Naive thymus-derived CD4-positive, alpha-beta T cell (primary cell): ENCODE measurements around the gene ACE. TPM values are rescaled to one million over a fixed set of nuclear protein-coding genes. Genes with fewer than 3 reads are reported as not detected.

Experiments
- ATAC-seq: fragments of 150-1000 bp; cut with Tn5 transposase; 2 replicates; pipeline ENCODE4 v1.10.0; 2021; ENCODE audit warnings: mild to moderate bottlenecking, moderate library complexity
- CTCF ChIA-PET: fragments of 350-600 bp; sonication (Branson Sonifier 250); formaldehyde crosslinking; loops from one replicate; lab custom pipeline; 2021; ENCODE audit warnings: antibody characterized with exemption; lab: Charles Lee
- POLR2A ChIA-PET: fragments of 350-600 bp; sonication (Branson Sonifier 250); formaldehyde crosslinking; loops from one replicate; lab custom pipeline; 2021; ENCODE audit warnings: antibody characterized with exemption, inconsistent platforms; lab: Charles Lee
- DNase-seq, 9 donors: peaks; one replicate each; pipeline versions ENCODE4 v3.0.0 to v3.0.0-alpha.2; 2020 to 2022; ENCODE audit warnings: mixed read lengths in 1 of 9
- H3K27ac ChIP-seq: one replicate; pipeline ENCODE4 v1.7.0; 2013; ENCODE audit warnings: mild to moderate bottlenecking, low read depth, low read length, moderate library complexity
- H3K27me3 ChIP-seq, 2 donors: one replicate each; pipeline ENCODE4 v1.7.0; 2013; ENCODE audit warnings: low read length in 2 of 2, mild to moderate bottlenecking in 2 of 2, moderate library complexity in 2 of 2; ENCODE audit not compliant: control insufficient read depth in 2 of 2, insufficient read depth in 2 of 2
- H3K36me3 ChIP-seq, 3 experiments: 1 replicate in 2 of 3; 2 replicates in 1 of 3; pipeline ENCODE4 v1.7.0; 2013; ENCODE audit warnings: low read length in 3 of 3, mild to moderate bottlenecking in 3 of 3, moderate library complexity in 1 of 3; ENCODE audit not compliant: insufficient read depth in 3 of 3, control insufficient read depth in 2 of 3
- H3K4me1 ChIP-seq, 2 donors: one replicate each; pipeline ENCODE4 v1.7.0; 2013; ENCODE audit warnings: low read length in 2 of 2, mild to moderate bottlenecking in 2 of 2, moderate library complexity in 1 of 2; ENCODE audit not compliant: control insufficient read depth in 2 of 2, insufficient read depth in 2 of 2
- H3K4me3 ChIP-seq: 2 replicates; pipeline ENCODE4 v1.7.0; 2013; ENCODE audit warnings: mild to moderate bottlenecking, low read length
- H3K9me3 ChIP-seq, 3 experiments: 1 replicate in 2 of 3; 2 replicates in 1 of 3; pipeline ENCODE4 v1.7.0; 2013; ENCODE audit warnings: low read length in 3 of 3; ENCODE audit not compliant: control insufficient read depth in 2 of 3
- H3K27ac Mint-ChIP-seq, 9 donors: one replicate each; pipeline ENCODE4 v1.8.0; 2020 to 2022; ENCODE audit warnings: mixed read lengths in 9 of 9, mild to moderate bottlenecking in 8 of 9, moderate library complexity in 5 of 9, inconsistent platforms in 2 of 9
- H3K27me3 Mint-ChIP-seq, 5 donors: one replicate each; pipeline ENCODE4 v1.8.0; 2021 to 2022; ENCODE audit warnings: mixed read lengths in 5 of 5, mild to moderate bottlenecking in 1 of 5
- H3K36me3 Mint-ChIP-seq, 5 donors: one replicate each; pipeline ENCODE4 v1.8.0; 2020 to 2022; ENCODE audit warnings: mixed read lengths in 5 of 5, mild to moderate bottlenecking in 3 of 5, inconsistent platforms in 1 of 5
- H3K4me1 Mint-ChIP-seq, 7 donors: one replicate each; pipeline ENCODE4 v1.8.0; 2020 to 2022; ENCODE audit warnings: mixed read lengths in 7 of 7, mild to moderate bottlenecking in 3 of 7, inconsistent platforms in 1 of 7
- H3K4me3 Mint-ChIP-seq, 10 donors: one replicate each; pipeline ENCODE4 v1.8.0; 2020 to 2022; ENCODE audit warnings: mild to moderate bottlenecking in 10 of 10, mixed read lengths in 10 of 10, moderate library complexity in 6 of 10, inconsistent platforms in 2 of 10
- H3K9me3 Mint-ChIP-seq, 11 donors: one replicate each; pipeline ENCODE4 v1.8.0; 2020 to 2022; ENCODE audit warnings: mixed read lengths in 11 of 11, mild to moderate bottlenecking in 4 of 11, inconsistent platforms in 1 of 11, moderate library complexity in 1 of 11
- intact Hi-C, 2 donors: fragments of 100-400 bp; cut with micrococcal nuclease; formaldehyde crosslinking; loops; one replicate each; pipeline ENCODE4 v1.15.1; 2023
- polyA plus RNA-seq, 2 donors: library from polyadenylated mRNA; unstranded; fragments of 300-500 nt; fragmentation: Illumina TruSeq; gene quantifications; one replicate each; pipeline ENCODE4 v1.2.3, GENCODE V29; 2021
- total RNA-seq, 6 experiments: library from RNA in 5 of 6; stranded (reverse) in 5 of 6; gene quantifications; 1 replicate in 5 of 6; 2 replicates in 1 of 6; pipeline ENCODE4 v1.2.3 and lab custom pipeline; 2021 to 2026

The ACE gene
- total and polyA plus RNA-seq, 7 experiments from 2014 or later: 0.73 to 14.4 (median 2.3) TPM; not detected in 2

DNA sequence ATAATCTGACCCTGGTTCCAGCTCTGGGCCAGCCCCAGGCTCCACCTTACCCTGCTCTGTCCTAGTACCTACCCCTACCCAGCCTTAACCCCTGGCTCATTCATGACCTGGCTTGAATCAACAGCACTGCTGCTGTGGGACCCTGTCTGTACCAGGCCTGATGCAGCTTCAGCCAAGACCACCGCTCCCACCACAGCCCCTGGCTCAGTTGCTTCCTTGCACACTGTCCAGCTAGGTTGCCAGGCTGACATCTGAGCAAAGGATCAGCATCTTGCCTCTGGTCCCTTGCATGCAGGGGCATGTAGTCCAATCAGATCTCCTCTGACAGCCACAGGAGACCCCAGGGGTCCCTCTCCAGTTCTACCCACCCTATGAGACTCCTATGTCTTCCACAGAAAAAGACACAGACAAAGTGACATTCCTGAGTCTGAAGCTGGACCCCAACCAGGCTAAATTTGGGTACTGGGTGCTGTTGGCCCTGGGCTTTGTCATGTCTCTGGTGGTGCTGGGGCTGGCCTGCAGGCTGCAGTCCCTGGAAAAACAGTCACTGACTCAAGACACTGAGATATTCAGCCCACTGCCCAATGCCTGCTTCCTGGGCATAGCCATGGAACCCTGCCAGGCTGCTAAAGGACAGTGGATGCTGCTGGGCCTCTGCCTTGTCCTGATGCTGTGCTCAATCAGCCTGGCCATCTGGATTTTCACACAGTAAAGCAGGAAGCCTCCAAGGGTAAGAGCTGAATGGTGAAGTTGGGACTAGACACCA lies 42.4 kb downstream of the ACE start:
- Mint-ChIP-seq H3K27me3 (peaks cover 19 to 27% (median 21%) of the 10 kb centered on the region in 5 donors), H3K36me3 (no peaks in the 10 kb centered on the region), H3K4me3 (no peak overlapping the region), H3K27ac (no peak overlapping the region), H3K9me3 (peaks cover 0 to 2% (median 0%) of the 10 kb centered on the region in 11 donors), H3K4me1 (peaks cover 0 to 8% (median 5%) of the 10 kb centered on the region in 7 donors)
- DNase-seq (no peak), ATAC-seq (no peak)
- ChIA-PET POLR2A (no interaction called here), CTCF (no interaction called here)
- Histone ChIP-seq H3K27ac (no peak overlapping the region), H3K4me3 (no peak overlapping the region), H3K4me1 (no peaks in the 10 kb centered on the region), H3K36me3 (no peaks in the 10 kb centered on the region), H3K27me3 (peaks cover 0 to 2% of the 10 kb centered on the region in 2 donors), H3K9me3 (no peaks in the 10 kb centered on the region)
- intact Hi-C loops: no loop called here

GRCh38 chr17:63519972-63520882 lies 43.4 kb downstream of the ACE start:
- Histone ChIP-seq H3K27ac (no peak overlapping the region), H3K4me1 (no peaks in the 10 kb centered on the region), H3K36me3 (no peaks in the 10 kb centered on the region), H3K9me3 (no peaks in the 10 kb centered on the region), H3K4me3 (no peak overlapping the region), H3K27me3 (peaks cover 0 to 3% of the 10 kb centered on the region in 2 donors)
- H3K27me3 Mint-ChIP-seq: peaks cover 24 to 31% (median 27%) of the 10 kb centered on the region in 5 donors
- ChIA-PET CTCF (no interaction called here), POLR2A (no interaction called here)
- peaks cover 0 to 2% (median 0%) of the 10 kb centered on the region in 11 donors for H3K9me3 Mint-ChIP-seq
- ATAC-seq (no peak), DNase-seq (no peak)
- H3K4me3 Mint-ChIP-seq: no peak overlapping the region
- H3K27ac Mint-ChIP-seq: no peak overlapping the region
- intact Hi-C loops: no loop called here
- H3K4me1 Mint-ChIP-seq: peaks cover 0 to 8% (median 5%) of the 10 kb centered on the region in 7 donors
- no peaks in the 10 kb centered on the region for H3K36me3 Mint-ChIP-seq

DNA sequence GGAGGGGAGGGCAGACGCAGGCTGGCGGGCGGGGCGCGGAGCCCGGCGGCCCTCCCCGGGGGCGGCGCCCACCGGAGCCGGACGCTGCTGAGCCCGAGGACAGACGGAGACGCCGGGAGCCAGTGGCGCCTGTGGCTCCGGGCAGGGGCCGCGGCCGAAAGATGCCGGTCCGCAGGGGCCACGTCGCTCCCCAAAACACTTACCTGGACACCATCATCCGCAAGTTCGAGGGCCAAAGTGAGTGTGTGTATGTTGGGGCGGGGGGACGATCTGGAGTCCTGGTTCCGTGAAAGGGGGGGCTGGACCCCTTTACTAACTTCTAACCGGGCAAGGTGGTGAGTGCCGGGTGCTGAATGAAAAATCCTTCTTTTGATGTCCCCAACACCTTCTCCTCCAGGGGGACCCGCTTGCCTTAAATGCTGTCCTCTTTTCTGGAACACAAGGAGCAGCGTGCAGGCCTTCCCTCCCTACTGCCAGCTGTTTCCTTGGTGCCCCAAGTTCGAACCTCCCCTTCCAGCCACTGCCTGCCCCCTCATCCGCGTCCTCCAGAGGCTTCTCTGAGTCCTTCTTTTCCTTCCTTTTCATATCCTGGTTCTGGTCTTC lies 46.5 kb downstream of the ACE start, which contains the start of gene KCNH6:
KCNH6 (plus strand) TSS at position 106 of the 603 bp plus-strand sequence; CDS start at position 162, 56 bp downstream.
- no peak for ATAC-seq
- CTCF ChIA-PET: no interaction called here

GRCh38 chr17:63524051-63524450 lies 47.2 kb downstream of the ACE start:
- Histone ChIP-seq H3K9me3 (no peaks in the 10 kb centered on the region), H3K27ac (no peak overlapping the region), H3K27me3 (peaks cover 0 to 3% of the 10 kb centered on the region in 2 donors), H3K4me1 (no peaks in the 10 kb centered on the region), H3K4me3 (no peak overlapping the region), H3K36me3 (no peaks in the 10 kb centered on the region)
- H3K9me3 Mint-ChIP-seq: peaks cover 0 to 2% (median 0%) of the 10 kb centered on the region in 11 donors
- ATAC-seq (no peak), DNase-seq (no peak)
- H3K27me3 Mint-ChIP-seq: peaks cover 21 to 33% (median 29%) of the 10 kb centered on the region in 5 donors
- ChIA-PET CTCF (no interaction called here), POLR2A (no interaction called here)
- intact Hi-C loops: no loop called here
- H3K4me1 Mint-ChIP-seq: peaks cover 0 to 8% (median 5%) of the 10 kb centered on the region in 7 donors
- H3K36me3 Mint-ChIP-seq: no peaks in the 10 kb centered on the region
- H3K4me3 Mint-ChIP-seq: peak overlapping the region in 3 of 10 donors; percentile 13 to 57 (median 17)
- H3K27ac Mint-ChIP-seq: peak overlapping the region in 2 of 9 donors; percentile 25 to 73

More for the DNA sequence above, 46.5 kb downstream of the ACE start, which contains the start of gene KCNH6:
- intact Hi-C loops: loop anchor here (1.0 kb wide), 1 partner anchor 27 kb away; the partner anchor contains the start of gene DCAF7 (in 2 of the 2)
- peak in 1 of 9 donors; percentile 30 for DNase-seq
- H3K4me1 ChIP-seq: no peaks in the 10 kb centered on the region
- Mint-ChIP-seq H3K4me1 (peaks cover 0 to 8% (median 5%) of the 10 kb centered on the region in 7 donors), H3K9me3 (peaks cover 0 to 2% (median 0%) of the 10 kb centered on the region in 11 donors), H3K27me3 (peaks cover 23 to 33% (median 29%) of the 10 kb centered on the region in 5 donors), H3K36me3 (no peaks in the 10 kb centered on the region), H3K4me3 (peak within 1 kb of the TSS in 5 of 10 donors; percentile 13 to 57 (median 17)), H3K27ac (peak within 1 kb of the TSS in 2 of 9 donors; percentile 25 to 73)
- no peaks in the 10 kb centered on the region for H3K9me3 ChIP-seq
- H3K27me3 ChIP-seq: peaks cover 0 to 3% of the 10 kb centered on the region in 2 donors
- no peak within 1 kb of the TSS for H3K4me3 ChIP-seq
- no peaks in the 10 kb centered on the region for H3K36me3 ChIP-seq
- POLR2A ChIA-PET: no interaction called here
- H3K27ac ChIP-seq: no peak within 1 kb of the TSS

- peaks cover 0 to 2% (median 0%) of the 10 kb centered on the region in 11 donors for H3K9me3 Mint-ChIP-seq
- no peak overlapping the region for H3K4me3 Mint-ChIP-seq
- Histone ChIP-seq H3K27me3 (peaks cover 0 to 3% of the 10 kb centered on the region in 2 donors), H3K4me3 (no peak overlapping the region), H3K27ac (no peak overlapping the region), H3K9me3 (no peaks in the 10 kb centered on the region), H3K4me1 (no peaks in the 10 kb centered on the region), H3K36me3 (no peaks in the 10 kb centered on the region)
- intact Hi-C loops: no loop called here
- no peak for DNase-seq
- H3K36me3 Mint-ChIP-seq: no peaks in the 10 kb centered on the region
- peaks cover 21 to 33% (median 29%) of the 10 kb centered on the region in 5 donors for H3K27me3 Mint-ChIP-seq
- no peak overlapping the region for H3K27ac Mint-ChIP-seq
- H3K4me1 Mint-ChIP-seq: peaks cover 0 to 8% (median 5%) of the 10 kb centered on the region in 7 donors
- ChIA-PET POLR2A (no interaction called here), CTCF (no interaction called here)
- ATAC-seq: no peak
Measured at GRCh38 chr17:63525190-63525946, 48.5 kb downstream of the ACE start.
